Mononuclear cell (primary cell): ENCODE results near the gene DOCK7. TPM values are rescaled to one million over a fixed set of nuclear protein-coding genes. Genes with fewer than 3 reads are reported as not detected.
"Not testable (repeated sequence)": the region's sequence is repeated elsewhere in the genome, so short reads cannot be mapped to it uniquely, and the experiment has no call there.

Source experiments
- H3K27me3 ChIP-seq: 2 replicates; pipeline ENCODE4 v1.6.0; 2011; ENCODE audit warnings: low read length, control low read depth; ENCODE audit not compliant: insufficient read depth
- H3K4me1 ChIP-seq: 2 replicates; pipeline ENCODE4 v1.5.1; 2011; ENCODE audit warnings: mild to moderate bottlenecking, low read length, control low read depth; ENCODE audit not compliant: insufficient read depth
- H3K4me3 ChIP-seq: 2 replicates; pipeline ENCODE4 v1.5.1; 2011; ENCODE audit warnings: mild to moderate bottlenecking, low read length, moderate library complexity
- H3K9me3 ChIP-seq: 2 replicates; pipeline ENCODE4 v1.5.1; 2011; ENCODE audit warnings: low read depth, mild to moderate bottlenecking, control low read depth, low read length
- total RNA-seq: library from RNA; depleted of rRNA; stranded (reverse); fragments of >200 nt; gene quantifications from one replicate; pipeline ENCODE4 v1.2.3, GENCODE V29; 2012

The DOCK7 gene
- total RNA-seq, 1 donor: 15.5 TPM

DNA sequence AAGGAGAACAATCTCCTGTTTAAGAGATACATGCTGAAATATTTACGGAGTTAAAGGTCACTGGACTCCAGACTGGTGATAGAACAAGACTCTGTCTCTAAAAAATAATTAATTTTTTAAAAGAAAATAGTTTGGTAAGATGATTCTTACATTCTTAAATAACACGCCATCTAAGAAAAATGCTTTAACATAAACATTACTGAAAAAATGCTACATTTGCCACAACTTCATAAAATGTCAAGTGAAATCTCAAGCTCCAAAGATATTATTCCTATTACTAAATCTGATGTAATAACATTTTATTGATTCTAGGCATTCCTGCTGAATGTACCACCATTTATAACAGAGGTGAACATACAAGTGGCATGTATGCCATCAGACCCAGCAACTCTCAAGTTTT is 86.7 kb downstream of the DOCK7 start:
- H3K4me3 ChIP-seq: no peak overlapping the region
- H3K9me3 ChIP-seq: no peaks in the 10 kb centered on the region
- no peaks in the 10 kb centered on the region for H3K27me3 ChIP-seq
- no peaks in the 10 kb centered on the region for H3K4me1 ChIP-seq

DNA sequence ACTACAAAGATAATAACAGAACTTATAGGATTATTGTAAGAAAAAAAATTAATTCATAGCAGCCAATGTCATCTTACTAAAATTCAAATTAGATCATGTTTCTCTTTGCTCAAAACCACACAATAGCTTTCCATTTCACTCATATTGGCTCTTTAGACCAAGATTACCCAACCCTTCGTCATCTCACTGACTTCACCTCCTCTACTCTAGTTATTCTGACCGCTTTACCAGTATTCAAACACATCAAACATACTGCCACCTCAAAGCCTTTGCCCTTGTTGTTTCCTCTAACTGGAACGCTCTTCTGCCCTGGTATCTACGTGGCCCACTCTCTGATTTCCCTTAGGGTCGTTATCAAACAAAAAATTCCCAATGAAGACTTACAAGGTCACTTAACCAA is 89.1 kb downstream of the DOCK7 start:
- H3K9me3 ChIP-seq: no peaks in the 10 kb centered on the region
- H3K4me1 ChIP-seq: no peaks in the 10 kb centered on the region
- no peaks in the 10 kb centered on the region for H3K27me3 ChIP-seq
- no peak overlapping the region for H3K4me3 ChIP-seq

DNA sequence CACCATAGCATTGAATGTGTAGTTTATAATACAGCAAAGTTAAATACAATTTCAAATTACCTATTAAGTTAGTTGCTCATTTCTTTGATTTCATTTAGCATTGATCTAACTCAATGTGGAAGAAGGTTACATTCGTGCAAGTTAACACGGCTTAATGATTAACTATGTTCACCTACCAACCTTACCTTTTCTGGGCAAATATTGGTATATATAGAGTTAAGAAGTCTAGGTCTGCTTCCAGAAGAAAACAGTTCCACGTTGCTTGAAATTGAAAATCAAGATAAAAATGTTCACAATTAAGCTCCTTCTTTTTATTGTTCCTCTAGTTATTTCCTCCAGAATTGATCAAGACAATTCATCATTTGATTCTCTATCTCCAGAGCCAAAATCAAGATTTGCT is 90.9 kb downstream of the DOCK7 start, which contains the start of gene ANGPTL3:
ANGPTL3 (plus strand) TSS at position 240 of the 400 bp plus-strand sequence; CDS start at position 287, 47 bp downstream.
- Histone ChIP-seq H3K4me1 (no peaks in the 10 kb centered on the region), H3K27me3 (no peaks in the 10 kb centered on the region), H3K9me3 (no peaks in the 10 kb centered on the region), H3K4me3 (no peak within 1 kb of the TSS)

DNA sequence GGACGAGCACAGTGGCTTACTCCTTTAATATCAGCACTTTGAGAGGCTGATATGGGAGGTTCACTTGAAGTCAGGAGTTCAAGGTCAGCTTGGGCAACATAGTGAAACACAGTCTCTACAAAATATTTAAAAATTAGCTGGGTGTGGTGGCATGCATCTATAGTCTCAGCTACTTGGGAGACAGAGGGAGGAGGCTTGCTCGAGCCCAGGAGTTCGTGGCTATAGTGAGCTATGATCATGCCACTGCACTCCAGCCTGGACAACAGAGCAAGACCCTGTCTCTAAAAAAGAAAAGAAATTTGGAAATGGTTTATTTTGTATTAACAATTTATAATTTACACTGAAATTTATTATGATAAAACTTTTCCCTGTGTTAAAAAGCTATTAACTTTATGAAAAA is 92.5 kb downstream of the DOCK7 start:
- Histone ChIP-seq H3K9me3 (no peaks in the 10 kb centered on the region), H3K4me1 (no peaks in the 10 kb centered on the region)

DNA sequence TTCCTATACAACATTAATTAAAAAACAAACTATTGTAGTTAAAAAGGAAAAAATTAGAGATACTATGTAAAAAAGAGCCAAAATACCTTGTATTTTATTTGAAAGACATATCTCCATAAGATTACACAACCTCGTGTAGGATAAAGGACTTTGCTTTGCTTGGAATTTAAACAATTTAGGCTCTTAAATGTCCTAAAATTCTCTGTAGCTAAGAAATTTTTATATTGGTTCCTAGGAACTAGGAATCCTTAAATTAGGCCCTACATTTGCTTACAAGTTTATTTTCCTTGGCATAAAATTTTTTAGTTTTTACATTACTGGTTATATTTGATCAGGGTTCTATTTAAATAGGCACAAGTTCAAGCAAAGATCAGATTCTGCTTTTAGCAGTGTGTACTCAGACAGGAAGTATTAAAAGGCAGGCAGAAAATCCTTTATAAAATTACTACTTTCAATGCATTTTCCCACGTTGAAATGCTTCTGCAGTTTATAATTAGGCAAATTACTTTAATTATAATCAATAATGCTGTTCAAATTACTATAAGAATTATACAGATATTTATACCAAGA is 94.3 kb downstream of the DOCK7 start:
- Histone ChIP-seq H3K4me1 (no peaks in the 10 kb centered on the region), H3K27me3 (no peaks in the 10 kb centered on the region), H3K9me3 (no peaks in the 10 kb centered on the region), H3K4me3 (no peak overlapping the region)

More for the DNA sequence above, 92.5 kb downstream of the DOCK7 start:
- H3K27me3 ChIP-seq: no peaks in the 10 kb centered on the region
- no peak overlapping the region for H3K4me3 ChIP-seq

DNA sequence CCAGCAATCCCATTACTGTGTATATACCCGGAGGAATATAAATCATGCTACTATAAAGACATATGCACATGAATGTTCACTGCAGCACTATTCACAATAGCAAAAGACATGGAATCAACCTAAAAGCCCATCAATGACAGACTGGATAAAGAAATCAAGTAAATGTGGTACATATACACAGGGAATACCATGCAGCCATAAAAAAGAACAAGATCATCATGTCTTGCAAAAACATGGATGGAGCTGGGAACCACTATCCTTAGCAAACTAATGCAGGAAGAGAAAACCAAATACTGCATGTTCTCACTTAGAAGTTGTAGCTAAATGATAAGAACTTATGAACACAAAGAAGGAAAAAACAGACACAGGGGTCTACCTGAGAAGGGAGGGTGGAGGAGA is 97.2 kb downstream of the DOCK7 start:
- Histone ChIP-seq H3K9me3 (no peaks in the 10 kb centered on the region), H3K4me1 (no peaks in the 10 kb centered on the region), H3K27me3 (no peaks in the 10 kb centered on the region), H3K4me3 (no peak overlapping the region)

DNA sequence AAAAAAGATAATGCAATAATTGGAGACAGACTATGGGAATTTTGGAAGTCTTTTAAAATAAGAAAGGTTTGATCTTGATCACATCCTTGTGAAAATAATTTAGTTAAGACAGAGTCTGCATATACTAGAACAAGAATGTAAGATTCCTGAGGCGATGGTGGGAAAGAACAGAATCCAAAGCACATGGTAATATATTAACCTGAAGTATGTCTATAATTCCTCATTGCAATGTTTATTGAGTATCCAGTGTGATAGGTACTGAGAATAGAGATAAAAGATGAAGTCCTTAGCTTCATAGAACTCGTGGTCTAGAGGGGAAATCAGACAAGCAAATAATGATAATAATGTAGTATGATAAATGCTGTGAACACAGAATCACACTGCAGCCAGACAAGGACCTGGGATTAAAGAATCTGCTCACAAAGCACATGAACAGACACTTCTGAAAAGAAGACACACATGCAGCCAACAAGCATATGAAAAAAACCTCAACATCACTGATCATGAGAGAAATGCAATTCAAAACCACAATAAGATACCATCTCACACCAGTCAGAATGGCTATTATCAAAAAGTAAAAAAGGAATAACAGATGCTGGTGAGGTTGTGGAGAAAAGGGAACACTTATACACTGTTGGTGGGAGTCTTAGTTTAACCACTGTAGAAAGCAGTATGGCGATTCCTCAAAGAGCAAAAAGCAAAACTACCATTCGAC is 97.8 kb downstream of the DOCK7 start:
- Histone ChIP-seq H3K9me3 (no peaks in the 10 kb centered on the region), H3K4me3 (no peak overlapping the region), H3K4me1 (no peaks in the 10 kb centered on the region), H3K27me3 (no peaks in the 10 kb centered on the region)

DNA sequence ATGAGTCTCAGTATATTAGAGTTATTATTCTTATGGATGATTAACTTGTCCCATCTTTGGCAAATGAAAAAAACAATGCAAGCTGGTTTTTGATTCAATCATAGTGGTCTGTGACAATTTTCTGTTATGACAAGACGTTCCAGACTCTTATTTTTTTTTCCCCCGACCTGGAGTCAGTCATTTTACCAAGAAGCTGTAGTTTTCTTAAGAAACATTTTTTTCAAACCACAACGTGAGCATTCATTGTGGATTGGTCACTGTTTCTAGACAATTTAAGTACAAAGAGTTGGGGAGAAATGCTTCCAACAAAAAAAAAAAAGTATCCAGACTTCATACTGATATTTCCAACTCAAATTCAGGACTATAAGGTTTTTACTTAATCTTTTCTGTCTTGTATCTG is 98.9 kb downstream of the DOCK7 start:
- H3K9me3 ChIP-seq: no peaks in the 10 kb centered on the region
- H3K27me3 ChIP-seq: no peaks in the 10 kb centered on the region
- no peaks in the 10 kb centered on the region for H3K4me1 ChIP-seq
- H3K4me3 ChIP-seq: no peak overlapping the region

DNA sequence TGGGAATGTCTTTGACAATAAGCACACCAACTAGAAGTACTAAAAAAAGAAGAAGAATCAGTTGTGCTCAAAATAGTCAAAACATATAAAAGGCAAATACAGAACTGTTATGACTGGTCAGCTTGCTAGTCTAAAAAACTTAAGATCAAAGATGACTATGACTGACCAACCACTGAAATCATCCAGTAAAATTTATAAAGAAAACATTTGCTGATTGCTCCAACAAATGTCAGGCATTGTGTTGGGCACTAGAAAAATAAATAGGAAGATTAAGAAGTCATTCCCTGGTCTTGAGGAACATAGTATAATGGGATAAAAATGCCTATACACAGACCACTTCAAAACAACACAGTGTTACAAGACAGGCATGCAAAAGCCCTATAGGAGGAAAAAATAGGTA is 100.2 kb downstream of the DOCK7 start:
- H3K9me3 ChIP-seq: no peaks in the 10 kb centered on the region
- H3K4me3 ChIP-seq: no peak overlapping the region
- no peaks in the 10 kb centered on the region for H3K4me1 ChIP-seq
- no peaks in the 10 kb centered on the region for H3K27me3 ChIP-seq

DNA sequence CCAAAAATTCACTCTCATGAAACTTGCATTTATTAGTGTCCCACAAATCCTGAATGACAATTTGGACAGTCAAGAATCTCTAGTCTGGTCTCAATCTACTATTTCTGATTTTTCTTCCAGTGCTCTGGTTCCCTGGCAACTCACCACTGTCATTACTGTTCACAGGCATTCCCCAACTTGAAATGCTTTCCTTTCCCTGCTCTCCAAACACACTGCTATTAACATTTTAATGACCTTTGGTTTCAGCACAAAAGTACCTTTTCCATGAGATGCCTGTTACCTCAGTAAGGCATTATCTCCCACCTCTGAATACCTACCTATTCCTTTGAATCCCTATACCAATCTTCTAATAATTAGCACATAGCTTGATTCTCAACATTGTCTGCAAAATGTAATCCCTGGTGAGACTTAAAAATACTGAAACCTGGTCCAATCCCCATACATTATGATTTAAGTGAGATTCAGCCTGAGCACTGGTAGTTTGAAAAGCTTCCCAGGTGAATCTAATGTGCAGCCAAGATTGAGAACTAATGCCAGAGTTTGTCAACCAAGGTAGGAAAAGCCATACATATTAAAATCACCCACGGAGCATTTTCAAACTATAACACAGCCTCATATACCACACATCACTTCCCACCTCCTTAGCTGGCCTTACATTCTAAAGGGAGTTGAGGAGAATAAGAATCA is 102.6 kb downstream of the DOCK7 start:
- H3K4me1 ChIP-seq: no peaks in the 10 kb centered on the region
- no peak overlapping the region for H3K4me3 ChIP-seq
- H3K27me3 ChIP-seq: no peaks in the 10 kb centered on the region
- no peaks in the 10 kb centered on the region for H3K9me3 ChIP-seq

DNA sequence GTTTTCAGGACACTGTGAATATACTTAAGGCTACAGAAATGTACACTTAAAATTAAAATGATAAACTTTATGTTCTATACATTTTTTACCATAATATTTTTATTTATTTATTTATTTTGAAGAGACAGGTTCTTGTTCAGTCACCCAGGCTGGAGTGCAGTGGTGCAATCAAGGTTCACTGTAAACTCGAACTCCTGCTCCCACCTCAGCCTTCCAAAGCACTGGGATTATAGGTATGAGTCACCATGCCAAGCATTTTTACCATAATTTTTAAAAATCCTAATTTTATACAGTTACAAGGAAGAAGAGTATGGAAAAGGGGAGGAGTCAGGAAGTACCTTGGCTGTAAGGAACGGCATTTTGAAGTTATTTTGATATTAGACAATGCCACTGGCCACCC is 114.5 kb downstream of the DOCK7 start:
- Histone ChIP-seq H3K4me1 (no peaks in the 10 kb centered on the region), H3K9me3 (no peaks in the 10 kb centered on the region), H3K4me3 (no peak overlapping the region), H3K27me3 (no peaks in the 10 kb centered on the region)

DNA sequence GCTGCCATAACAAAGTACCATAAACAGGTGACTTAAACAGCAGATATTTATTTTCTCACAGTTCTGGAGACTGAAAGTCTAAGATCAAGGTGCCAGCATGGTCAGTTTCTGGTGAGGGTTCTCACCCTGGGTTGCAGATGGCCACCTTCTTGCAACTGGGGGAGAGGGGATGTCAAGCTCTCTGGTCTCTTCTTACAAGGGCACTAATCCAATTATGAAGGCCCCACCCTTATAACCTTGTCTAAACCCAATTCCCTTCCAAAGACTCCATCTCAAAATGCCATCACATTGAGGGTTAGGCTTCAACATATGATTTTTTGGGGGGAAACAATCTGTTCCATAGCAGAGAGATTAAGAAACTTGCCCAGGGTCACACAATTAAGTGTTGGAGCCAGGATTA is 115.7 kb downstream of the DOCK7 start:
- H3K4me1 ChIP-seq: no peaks in the 10 kb centered on the region
- H3K27me3 ChIP-seq: no peaks in the 10 kb centered on the region
- no peak overlapping the region for H3K4me3 ChIP-seq
- H3K9me3 ChIP-seq: no peaks in the 10 kb centered on the region

DNA sequence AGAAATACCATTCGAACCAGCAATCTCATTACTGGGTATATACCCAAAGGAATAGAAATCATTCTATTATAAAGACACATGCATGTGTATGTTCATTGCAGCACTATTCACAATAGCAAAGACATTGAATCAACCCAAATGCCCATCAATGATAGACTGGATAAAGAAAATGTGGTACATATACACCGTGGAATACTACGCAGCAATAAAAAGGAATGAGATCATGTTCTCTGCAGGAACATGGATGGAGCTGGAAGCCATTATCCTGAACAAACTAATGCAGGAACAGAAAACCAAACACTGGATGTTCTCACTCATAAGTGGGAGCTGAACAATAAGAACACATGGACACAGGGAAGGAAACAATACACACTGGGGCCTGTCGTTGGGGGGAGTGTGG is 116.7 kb downstream of the DOCK7 start:
- H3K9me3 ChIP-seq, H3K4me3 ChIP-seq, H3K4me1 ChIP-seq, H3K27me3 ChIP-seq: not testable (repeated sequence)

DNA sequence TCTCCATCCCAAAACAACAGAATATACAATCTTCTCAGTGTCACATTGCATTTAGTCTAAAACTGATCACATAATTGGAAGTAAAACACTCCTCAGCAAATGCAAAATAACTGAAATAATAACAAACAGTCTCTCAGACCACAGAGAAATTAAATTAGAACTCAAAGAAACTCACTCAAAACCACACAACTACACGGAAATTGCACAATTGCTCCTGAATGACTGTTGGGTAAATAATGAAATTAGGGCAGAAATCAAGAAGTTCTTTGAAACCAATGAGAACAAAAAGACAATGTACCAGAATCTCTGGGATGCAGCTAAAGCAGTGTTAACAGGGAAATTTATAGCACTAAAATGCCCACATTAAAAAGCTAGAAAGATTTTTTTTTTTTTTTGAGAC is 120.3 kb downstream of the DOCK7 start:
- not testable (repeated sequence) for H3K4me3 ChIP-seq, H3K9me3 ChIP-seq, H3K27me3 ChIP-seq, H3K4me1 ChIP-seq

DNA sequence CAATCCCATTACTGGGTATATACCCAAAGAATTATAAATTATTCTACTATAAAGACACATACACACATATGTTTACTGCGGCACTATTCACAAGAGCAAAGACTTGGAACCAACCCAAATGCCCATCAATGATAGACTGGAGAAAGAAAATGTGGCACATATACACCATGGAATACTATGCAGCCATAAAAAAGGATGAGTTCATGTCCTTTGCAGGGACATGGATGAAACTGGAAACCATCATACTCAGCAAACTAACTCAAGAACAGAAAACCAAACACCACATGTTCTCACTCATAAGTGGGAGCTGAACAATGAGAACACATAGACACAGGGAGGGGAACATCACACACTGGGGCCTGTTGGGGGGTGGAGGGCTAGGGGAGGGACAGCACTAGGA is 121.0 kb downstream of the DOCK7 start:
- H3K4me3 ChIP-seq, H3K27me3 ChIP-seq, H3K4me1 ChIP-seq, H3K9me3 ChIP-seq: not testable (repeated sequence)

DNA sequence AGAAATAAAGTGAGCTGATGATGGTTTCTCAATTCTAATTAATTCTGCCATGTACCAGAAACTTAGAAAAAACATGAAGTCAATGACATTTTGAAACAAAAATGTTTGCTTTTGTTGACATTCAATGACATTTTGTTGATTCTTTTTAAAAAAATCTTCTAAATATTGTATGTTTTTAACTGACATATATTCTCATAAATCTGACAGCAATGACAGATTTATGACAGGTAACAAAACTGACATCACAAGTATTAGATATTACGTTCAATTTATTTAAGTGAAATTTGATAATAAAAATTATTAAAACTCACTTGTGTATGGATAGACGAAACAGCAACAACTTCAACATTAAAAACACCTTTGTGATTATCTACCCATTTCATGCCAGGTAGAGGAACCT is 126.9 kb downstream of the DOCK7 start:
- no peak overlapping the region for H3K4me3 ChIP-seq
- no peaks in the 10 kb centered on the region for H3K27me3 ChIP-seq
- H3K4me1 ChIP-seq: no peaks in the 10 kb centered on the region
- H3K9me3 ChIP-seq: no peaks in the 10 kb centered on the region
